Transverse colon (tissue), 4 donors: ENCODE measurements around the gene TPP1. TPM values are rescaled to one million over a fixed set of nuclear protein-coding genes. Genes with fewer than 3 reads are reported as not detected.

ENCODE experiments used
- DNase-seq: peaks from one replicate; pipeline ENCODE4 v3.0.0-alpha.2; 2019
- H3K27ac ChIP-seq, 4 donors: fragments of 200-600 bp; sonication (generic); 2 replicates each; pipeline ENCODE4 v1.5.1; 2016 to 2018; ENCODE audit warnings: inconsistent platforms in 4 of 4
- H3K27me3 ChIP-seq: fragments of 200-600 bp; sonication (generic); 2 replicates; pipeline ENCODE4 v1.5.1; 2017; ENCODE audit warnings: inconsistent platforms
- H3K36me3 ChIP-seq, 4 donors: fragments of 200-600 bp; sonication (generic); 2 replicates each; pipeline ENCODE4 v1.5.1; 2017 to 2019; ENCODE audit warnings: inconsistent platforms in 4 of 4
- H3K4me1 ChIP-seq, 4 donors: fragments of 200-600 bp; sonication (generic); 2 replicates each; pipeline ENCODE4 v1.5.1; 2017 to 2020; ENCODE audit warnings: inconsistent platforms in 4 of 4
- H3K4me3 ChIP-seq, 4 donors: fragments of 200-600 bp; sonication (generic); 1 replicate in 1 of 4; 2 replicates in 3 of 4; pipeline versions ENCODE4 v1.5.1 to v1.6.1; 2017 to 2019; ENCODE audit warnings: inconsistent platforms in 4 of 4
- H3K9me3 ChIP-seq, 2 donors: fragments of 200-600 bp; sonication (generic); 2 replicates each; pipeline ENCODE4 v1.5.1; 2017 to 2019; ENCODE audit warnings: inconsistent platforms in 2 of 2
- CTCF ChIP-seq, 5 experiments: fragments of 200-600 bp in 3 of 5; fragments of 450-650 bp in 2 of 5; sonication (generic) in 3 of 5; IDR thresholded peaks; 1 replicate in 2 of 5; 2 replicates in 3 of 5; pipeline ENCODE4 v1.5.1; 2016 to 2017; ENCODE audit warnings: antibody characterized with exemption in 5 of 5, inconsistent platforms in 3 of 5, mild to moderate bottlenecking in 2 of 5, moderate library complexity in 1 of 5
- EP300 ChIP-seq: sonication (generic); formaldehyde crosslinking; IDR thresholded peaks from one replicate; pipeline ENCODE4 v1.6.1; 2017; ENCODE audit warnings: antibody characterized with exemption, low read depth
- POLR2A ChIP-seq: fragments of 450-650 bp; IDR thresholded peaks from one replicate; pipeline ENCODE4 v1.6.1; 2016; ENCODE audit warnings: antibody characterized with exemption, mild to moderate bottlenecking, moderate library complexity
- POLR2AphosphoS5 ChIP-seq, 3 donors: sonication (generic); formaldehyde crosslinking; IDR thresholded peaks; one replicate each; pipeline ENCODE4 v1.6.1; 2016; ENCODE audit warnings: antibody characterized with exemption in 3 of 3
- WGBS, 2 donors: methylation state at CpG; one replicate each; pipeline ENCODE4 v1.1.5; 2018; ENCODE audit warnings: low coverage in 1 of 2; 5-methylcytosine and 5-hydroxymethylcytosine counted together
- in situ Hi-C, 4 donors: fragments of 200-750 bp; cut with MboI; loops; one replicate each; pipeline versions ENCODE4 v1.15.0 to v1.15.1; 2017; ENCODE audit warnings: low sequenced_read_pairs in 3 of 4, low pct_ligation_motif_present in 1 of 4, low pct_unique_long_range_greater_than_20kb in 1 of 4
- intact Hi-C: fragments of 100-400 bp; cut with DNase I; formaldehyde crosslinking; loops from one replicate; pipeline ENCODE4 v1.15.1; 2023; ENCODE audit warnings: low total_unique reads
- total RNA-seq, 4 donors: library from RNA; depleted of rRNA; stranded (reverse); fragments of >200 nt; gene quantifications; one replicate each; pipeline ENCODE4 v1.1.0, GENCODE V29; 2016

The TPP1 gene
- total RNA-seq, 4 donors from 2014 or later: 64.0 to 114 (median 74.0) TPM

- peaks cover 0 to 10% (median 0%) of the 10 kb centered on the region in 4 donors for H3K4me1 ChIP-seq
- intact Hi-C loops: no loop called here
- H3K27ac ChIP-seq: peak overlapping the region in 3 of 4 donors; percentile 48 to 60 (median 53)
- in situ Hi-C loops: no loop called here
- peak; percentile 29 to 72 (median 48) for TF ChIP-seq POLR2AphosphoS5 (IDR thresholded peaks at IDR 0.05)
- no peak for TF ChIP-seq CTCF (IDR thresholded peaks at IDR 0.05)
- no peak for TF ChIP-seq POLR2A
- WGBS, 2 donors: 87 to 90% methylated on average over 3 to 9 of the region's 11 CpGs
- no peak for DNase-seq
- no peaks in the 10 kb centered on the region for H3K36me3 ChIP-seq
- H3K4me3 ChIP-seq: no peak overlapping the region
- no peaks in the 10 kb centered on the region for H3K27me3 ChIP-seq
- H3K9me3 ChIP-seq: peaks cover 11 to 18% of the 10 kb centered on the region in 2 donors
Observed at GRCh38 chr11:6587360-6587953, 31.8 kb downstream of the TPP1 start.

DNA sequence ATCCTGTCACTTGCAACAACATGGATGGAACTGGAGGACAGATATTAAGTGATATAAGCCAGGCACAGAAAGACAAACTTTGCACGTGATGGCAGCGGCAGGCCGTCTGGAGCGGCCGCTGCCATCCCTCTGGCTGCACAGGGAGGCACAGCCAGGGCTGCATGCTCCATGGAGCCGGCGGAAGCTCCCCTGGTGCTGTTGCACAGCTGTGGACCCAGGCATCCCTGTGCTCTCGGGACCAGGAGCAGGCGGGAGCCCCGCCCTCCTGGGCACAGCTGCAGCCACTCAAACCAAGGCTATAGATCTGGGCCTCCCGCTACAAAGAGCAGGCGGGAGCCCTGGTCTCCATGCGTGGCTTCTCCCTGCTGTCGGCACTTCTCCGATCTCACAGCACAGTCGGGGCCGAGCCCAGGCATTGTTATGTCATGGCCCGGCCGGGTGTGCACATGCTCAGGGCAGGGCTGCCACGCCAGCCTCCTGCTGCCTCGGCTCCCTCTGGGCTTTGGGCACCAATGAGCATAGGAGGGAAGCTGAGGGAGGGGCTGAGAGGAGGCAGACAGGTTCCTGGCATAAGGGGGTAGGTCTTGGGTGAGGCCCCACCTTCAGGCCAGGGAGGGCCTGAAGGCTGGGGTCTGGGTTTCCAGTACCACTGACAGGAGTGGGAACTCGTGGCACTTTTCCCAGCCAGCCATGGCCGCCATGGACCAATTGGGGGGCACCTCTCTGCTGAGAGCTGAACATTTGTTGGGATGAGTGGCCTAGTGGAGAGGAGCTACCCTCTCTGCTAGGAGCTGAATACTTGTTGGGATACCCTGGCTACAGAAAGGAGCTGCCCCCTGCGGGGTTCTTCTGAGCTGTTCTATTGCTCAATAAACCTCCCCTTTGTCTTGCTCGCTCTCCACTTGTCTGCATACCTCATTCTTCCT, 32.5 kb downstream of the TPP1 start:
- H3K36me3 ChIP-seq: no peaks in the 10 kb centered on the region
- WGBS, 2 donors: 80 to 83% methylated on average over 5 to 25 of the region's 25 CpGs
- TF ChIP-seq POLR2A: no peak
- no peak for TF ChIP-seq EP300
- TF ChIP-seq CTCF (IDR thresholded peaks at IDR 0.05): no peak
- no peak for TF ChIP-seq POLR2AphosphoS5 (IDR thresholded peaks at IDR 0.05)
- H3K27ac ChIP-seq: peak overlapping the region in 3 of 4 donors; percentile 48 to 60 (median 53)
- in situ Hi-C loops (no loop called here), intact Hi-C loops (no loop called here)
- no peak for DNase-seq
- peaks cover 0 to 10% (median 0%) of the 10 kb centered on the region in 4 donors for H3K4me1 ChIP-seq
- peak overlapping the region in 1 of 4 donors; percentile 9 for H3K4me3 ChIP-seq
- H3K9me3 ChIP-seq: peaks cover 11 to 18% of the 10 kb centered on the region in 2 donors
- no peaks in the 10 kb centered on the region for H3K27me3 ChIP-seq

- TF ChIP-seq EP300 (no peak), POLR2AphosphoS5 (IDR thresholded peaks at IDR 0.05) (no peak), POLR2A (no peak), CTCF (IDR thresholded peaks at IDR 0.05) (no peak)
- 94 to 97% methylated on average over 4 of the region's 4 CpGs for WGBS, 2 donors
- Histone ChIP-seq H3K4me1 (peaks cover 0 to 10% (median 0%) of the 10 kb centered on the region in 4 donors), H3K27me3 (no peaks in the 10 kb centered on the region), H3K27ac (no peak overlapping the region), H3K4me3 (no peak overlapping the region), H3K9me3 (peaks cover 11 to 18% of the 10 kb centered on the region in 2 donors), H3K36me3 (no peaks in the 10 kb centered on the region)
- DNase-seq: no peak
- intact Hi-C loops: no loop called here
- in situ Hi-C loops: no loop called here
Observed at GRCh38 chr11:6584528-6584927, 34.7 kb downstream of the TPP1 start.

- in situ Hi-C loops (no loop called here), intact Hi-C loops (no loop called here)
- H3K4me1 ChIP-seq: peaks cover 0 to 10% (median 0%) of the 10 kb centered on the region in 4 donors
- TF ChIP-seq POLR2A: no peak
- TF ChIP-seq EP300: no peak
- TF ChIP-seq CTCF (IDR thresholded peaks at IDR 0.05): no peak
- H3K36me3 ChIP-seq: no peaks in the 10 kb centered on the region
- no peaks in the 10 kb centered on the region for H3K27me3 ChIP-seq
- WGBS, 2 donors: 97 to 100% methylated on average over 1 of the region's 1 CpG
- H3K27ac ChIP-seq: no peak overlapping the region
- no peak overlapping the region for H3K4me3 ChIP-seq
- H3K9me3 ChIP-seq: peaks cover 11 to 18% of the 10 kb centered on the region in 2 donors
- no peak for DNase-seq
Observed at GRCh38 chr11:6583584-6583983, 35.6 kb downstream of the TPP1 start.
